A172 (cell line): ENCODE measurements around the gene B3GLCT. TPM values are rescaled to one million over a fixed set of nuclear protein-coding genes. Genes with fewer than 3 reads are reported as not detected.
"Not testable (repeated sequence)": the region's sequence is repeated elsewhere in the genome, so short reads cannot be mapped to it uniquely, and the experiment has no call there.

Source experiments
- DNase-seq: peaks from one replicate; pipeline ENCODE4 v3.0.0-alpha.2; 2015; ENCODE audit warnings: low spot score
- total RNA-seq: library from RNA; depleted of rRNA; stranded (reverse); fragments of >200 nt; shearing (Covaris generic); gene quantifications from 2 replicates; pipeline ENCODE4 v1.2.3, GENCODE V29; 2014

B3GLCT gene
- total RNA-seq, 1 experiment from 2014 or later: 20.0 TPM

- no peak for DNase-seq
Observed at GRCh38 chr13:31276421-31276820, 76.6 kb downstream of the B3GLCT start.

GRCh38 chr13:31278869-31279268 is 79.1 kb downstream of the B3GLCT start:
- DNase-seq: no peak

DNA sequence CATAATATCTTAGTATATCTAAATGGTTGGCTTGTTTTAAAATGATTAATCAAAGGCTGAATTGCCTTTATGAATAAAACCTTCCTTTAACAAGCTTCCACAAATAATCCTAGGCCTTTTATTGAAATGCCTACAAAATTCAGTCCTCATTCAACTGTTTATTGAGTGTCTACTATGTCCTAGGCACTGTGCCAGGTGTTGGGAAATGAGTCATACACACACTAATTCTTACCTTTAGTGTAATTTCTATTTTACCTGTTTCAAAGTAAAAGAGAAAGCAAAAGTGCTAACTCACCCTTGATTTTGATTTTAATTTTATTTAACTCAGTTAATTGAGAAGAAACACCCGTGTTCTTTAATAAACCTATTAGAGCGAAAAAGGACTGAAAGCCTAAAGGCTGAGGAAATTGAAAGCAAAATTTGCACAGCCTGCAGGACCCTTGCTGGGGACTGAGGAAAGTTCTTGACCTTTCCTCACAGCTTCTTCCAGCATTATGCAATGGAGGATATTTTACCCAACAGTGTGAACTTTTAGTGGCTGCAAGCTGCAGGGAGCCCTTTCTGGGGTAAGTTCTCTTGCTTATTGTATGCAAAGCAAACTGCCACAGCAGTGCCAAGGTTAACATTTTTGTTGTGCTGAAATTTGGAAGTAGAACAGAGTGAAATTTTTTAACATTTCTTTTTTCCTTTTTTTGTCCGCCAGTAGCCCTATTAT is 83.1 kb downstream of the B3GLCT start:
- DNase-seq: no peak

DNA sequence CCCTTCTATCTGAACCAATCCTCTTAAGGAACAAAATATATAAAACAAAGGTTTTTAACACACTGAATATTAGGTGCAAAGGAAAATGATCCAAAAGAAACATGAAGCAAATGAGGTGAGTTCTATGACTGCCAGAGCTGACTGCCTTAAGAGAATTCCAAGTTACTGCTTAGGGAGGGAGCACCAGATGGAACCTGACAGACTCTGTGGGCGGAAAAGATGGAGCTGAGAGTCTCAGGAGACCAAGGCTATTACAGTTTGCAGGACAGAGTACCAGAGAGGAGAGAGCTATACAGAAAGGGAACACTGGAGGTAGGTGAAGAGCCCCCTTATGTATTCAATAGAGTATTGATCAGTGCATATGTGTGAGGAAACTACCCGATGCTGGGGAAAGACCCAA is 87.2 kb downstream of the B3GLCT start:
- DNase-seq: no peak

DNA sequence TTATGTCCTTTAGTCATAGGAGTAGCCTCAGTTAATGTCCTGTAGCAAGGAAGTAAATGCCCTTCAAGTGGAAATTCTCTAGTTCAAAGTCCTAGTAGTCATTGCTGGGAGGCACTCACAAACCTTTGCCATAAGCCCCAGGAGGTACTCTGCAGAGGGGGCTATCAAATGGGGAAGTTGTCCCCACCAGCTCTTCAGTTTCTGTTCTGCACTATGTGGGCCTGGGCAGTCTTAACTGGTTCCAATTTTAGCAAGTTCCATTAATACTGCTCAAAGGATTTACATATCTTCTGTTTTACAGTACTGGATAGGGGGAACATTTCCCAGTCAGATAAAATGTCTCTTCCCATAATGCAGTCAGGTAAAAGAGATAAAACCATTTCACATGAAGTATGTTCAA is 101.3 kb downstream of the B3GLCT start:
- DNase-seq: no peak

DNA sequence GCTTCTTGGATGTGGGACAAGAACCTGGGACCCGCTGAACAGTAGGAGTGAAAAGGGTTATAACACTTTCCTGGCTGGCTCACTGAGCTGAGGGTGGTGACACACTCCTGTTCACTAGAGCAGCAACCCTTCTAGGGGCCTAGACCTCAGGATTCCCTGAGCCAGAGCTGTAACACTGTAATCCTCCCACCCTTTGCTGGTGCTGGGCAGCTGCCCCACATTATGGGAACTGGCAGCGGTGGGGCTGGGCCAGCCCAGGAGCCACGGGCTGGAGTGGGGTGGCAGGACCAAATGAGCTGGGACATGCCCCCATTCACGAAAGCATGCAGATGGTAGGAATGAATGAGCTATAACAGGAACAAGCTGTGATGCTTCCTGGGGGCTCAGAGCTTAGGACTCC is 110.6 kb downstream of the B3GLCT start:
- no peak for DNase-seq

GRCh38 chr13:31310786-31311185 is 111.0 kb downstream of the B3GLCT start:
- no peak for DNase-seq

GRCh38 chr13:31311921-31312320 is 112.1 kb downstream of the B3GLCT start:
- no peak for DNase-seq

GRCh38 chr13:31314961-31315360 is 115.2 kb downstream of the B3GLCT start:
- no peak for DNase-seq

- no peak for DNase-seq
Observed at GRCh38 chr13:31320946-31321345, 121.2 kb downstream of the B3GLCT start.

GRCh38 chr13:31321457-31321856 is 121.7 kb downstream of the B3GLCT start:
- DNase-seq: no peak

- no peak for DNase-seq
Observed at GRCh38 chr13:31322026-31322425, 122.3 kb downstream of the B3GLCT start.

- DNase-seq: no peak
Observed at GRCh38 chr13:31322702-31323405, 123.1 kb downstream of the B3GLCT start.

DNA sequence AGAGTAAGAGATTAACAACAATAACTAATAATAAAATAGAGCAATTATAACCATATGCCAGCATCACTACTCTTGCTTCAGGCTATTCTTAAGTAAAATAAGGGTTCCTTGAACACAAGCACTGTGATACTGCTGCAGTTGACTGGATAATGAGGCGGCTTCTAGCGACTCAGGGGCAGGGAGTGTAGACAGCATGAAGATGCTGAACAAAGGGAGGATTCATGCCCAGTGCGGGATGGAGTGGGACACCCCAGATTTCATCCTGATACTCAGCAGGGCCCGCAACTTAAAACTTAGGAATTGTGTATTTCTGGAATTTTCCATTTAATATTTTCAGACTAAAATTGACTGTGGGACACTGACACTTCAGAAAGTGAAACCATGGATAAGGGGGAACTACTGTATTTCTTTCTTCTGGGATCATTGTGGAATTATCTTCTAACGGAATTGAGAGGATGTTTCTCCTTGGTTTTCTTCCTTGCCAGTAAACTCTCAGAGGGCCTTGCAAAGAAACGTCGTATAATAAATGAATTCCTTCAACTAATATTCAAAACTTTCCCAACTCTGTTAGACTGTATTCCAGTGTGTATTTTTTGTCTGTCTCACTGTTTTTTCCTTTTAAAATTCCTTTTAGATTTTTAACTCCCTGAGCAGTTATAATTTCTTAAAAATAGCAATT is 127.5 kb downstream of the B3GLCT start:
- DNase-seq: no peak

- no peak for DNase-seq
Observed at GRCh38 chr13:31328549-31329235, 128.9 kb downstream of the B3GLCT start.

DNA sequence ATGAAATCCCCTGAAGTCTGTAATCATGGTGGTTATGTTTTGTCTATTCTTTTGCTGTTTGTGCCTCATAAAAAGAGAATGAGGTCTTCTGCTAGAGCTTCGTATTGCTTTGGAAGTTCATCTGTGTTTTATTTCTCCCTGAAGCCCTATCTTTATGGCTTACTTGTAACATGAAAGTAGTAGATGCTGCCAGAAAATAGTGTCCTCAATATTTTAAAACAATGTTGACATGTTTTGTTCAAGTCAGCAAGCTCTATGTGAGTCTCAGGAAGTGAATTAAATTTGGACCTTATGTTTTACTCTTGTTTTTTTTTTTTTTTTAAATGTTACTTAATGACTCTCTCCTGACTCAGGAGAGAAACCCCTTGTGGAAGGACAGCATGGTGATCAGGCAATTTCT is 130.5 kb downstream of the B3GLCT start:
- DNase-seq: no peak

GRCh38 chr13:31331068-31331467 is 131.3 kb downstream of the B3GLCT start:
- DNase-seq: no peak

DNA sequence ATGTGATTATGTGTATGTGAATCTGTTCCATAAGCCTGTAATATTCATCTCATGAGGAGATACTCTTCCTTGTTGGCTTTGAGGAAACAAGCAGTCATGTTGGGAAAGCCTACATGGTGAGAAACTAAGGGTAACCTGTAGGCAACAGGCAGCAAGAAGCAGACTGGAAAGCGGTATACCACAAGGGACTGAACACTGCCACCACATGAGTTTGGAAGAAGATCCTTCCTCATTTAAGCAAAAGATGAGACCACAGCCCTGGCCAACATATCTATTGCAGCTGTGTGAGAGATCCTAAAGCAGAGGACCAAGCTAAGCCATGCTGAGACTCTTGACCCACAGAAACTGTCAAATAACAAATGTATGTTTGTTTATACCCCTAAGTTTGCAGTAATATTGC is 134.8 kb downstream of the B3GLCT start:
- DNase-seq: no peak

DNA sequence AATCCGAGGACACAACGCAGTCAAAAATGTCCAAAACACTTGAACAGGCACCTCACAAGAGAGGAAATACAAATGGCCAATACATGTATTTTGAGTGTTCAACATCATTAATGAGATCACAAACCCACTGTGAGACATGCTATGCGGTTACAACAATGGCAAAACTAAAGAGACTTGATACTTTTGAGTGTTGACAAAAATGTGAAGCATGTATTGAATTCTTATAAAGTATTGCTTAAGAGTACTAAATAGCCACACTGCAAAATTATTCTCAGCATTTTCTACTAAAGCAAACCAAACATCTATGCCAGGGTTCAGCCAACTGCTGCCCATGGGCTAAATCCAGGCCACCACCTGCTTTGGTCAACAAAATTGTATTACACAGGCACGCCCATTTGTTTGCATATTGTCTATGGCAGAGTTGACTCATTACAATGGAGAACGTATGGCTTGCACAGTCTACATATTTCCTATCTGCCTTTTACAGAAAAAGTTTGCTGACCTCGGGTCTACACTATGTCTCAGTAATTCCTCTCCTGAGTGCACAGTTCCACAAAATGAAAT is 135.3 kb downstream of the B3GLCT start:
- DNase-seq: no peak

GRCh38 chr13:31339616-31340015 is 139.8 kb downstream of the B3GLCT start:
- DNase-seq: not testable (repeated sequence)

DNA sequence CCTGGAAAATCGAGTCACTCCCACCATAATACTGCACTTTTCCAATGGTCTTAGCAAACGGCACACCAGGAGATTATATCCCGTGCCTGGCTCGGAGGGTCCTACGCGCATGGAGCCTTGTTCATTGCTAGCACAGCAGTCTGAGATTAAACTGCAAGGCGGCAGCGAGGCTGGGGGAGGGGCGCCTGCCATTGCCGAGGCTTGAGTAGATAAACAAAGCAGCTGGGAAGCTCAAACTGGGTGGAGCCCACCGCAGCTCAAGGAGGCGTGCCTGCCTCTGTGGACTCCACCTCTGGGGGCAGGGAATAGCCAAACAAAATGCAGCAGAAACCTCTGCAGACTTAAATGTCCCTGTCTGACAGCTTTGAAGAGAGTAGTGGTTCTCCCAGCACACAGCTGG is 141.1 kb downstream of the B3GLCT start:
- not testable (repeated sequence) for DNase-seq

GRCh38 chr13:31346891-31347290 is 147.1 kb downstream of the B3GLCT start:
- no peak for DNase-seq
